HG03045 (cell line): ENCODE data around the gene ACSL5.
"Not testable (repeated sequence)": the region's sequence is repeated elsewhere in the genome, so short reads cannot be mapped to it uniquely, and the experiment has no call there.

Experiments used
- ATAC-seq: cut with Tn5 transposase; IDR thresholded peaks from one replicate; pipeline ENCODE4 v1.9.1; 2021; ENCODE audit warnings: mild to moderate bottlenecking, moderate library complexity; ENCODE audit not compliant: unreplicated experiment

ACSL5 gene

DNA sequence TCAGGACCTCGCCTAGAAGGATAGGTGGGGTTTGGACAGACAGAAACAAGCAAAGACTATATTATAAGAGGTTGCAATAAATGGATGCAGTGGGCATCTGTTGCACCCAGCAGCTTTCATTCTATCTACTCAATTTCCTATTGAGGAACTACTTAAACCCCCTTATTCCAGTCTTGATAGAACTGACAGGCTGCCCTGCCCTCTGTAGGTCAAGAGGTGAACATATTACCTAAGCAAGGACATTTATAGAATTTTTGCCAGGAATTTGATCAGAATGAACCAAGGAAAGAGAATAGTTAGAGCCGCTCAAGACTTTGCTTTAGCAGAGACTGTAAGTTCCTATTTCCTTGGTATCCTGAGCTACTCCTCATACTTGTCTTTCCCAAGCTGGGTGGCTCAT, 82.6 kb downstream of the ACSL5 start:
- no peak for ATAC-seq

DNA sequence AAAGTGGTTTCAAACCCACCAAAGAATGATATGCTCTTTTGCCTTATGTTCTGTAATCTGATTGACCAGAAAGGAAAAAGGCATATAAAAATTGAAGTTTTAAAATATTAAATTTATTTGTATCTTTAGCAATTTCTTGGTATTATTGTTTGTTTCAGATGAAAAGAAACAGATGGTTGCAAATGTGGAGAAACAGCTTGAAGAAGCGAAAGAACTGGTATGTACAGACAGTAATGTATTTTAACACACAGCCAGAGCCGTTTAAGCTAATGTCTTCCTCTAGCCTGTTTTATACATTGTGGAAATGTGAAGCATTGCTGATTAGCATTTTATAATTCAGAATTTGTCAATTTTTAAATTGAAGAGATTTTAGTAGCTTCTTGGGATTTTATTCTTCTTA, 86.5 kb downstream of the ACSL5 start:
- no peak for ATAC-seq

DNA sequence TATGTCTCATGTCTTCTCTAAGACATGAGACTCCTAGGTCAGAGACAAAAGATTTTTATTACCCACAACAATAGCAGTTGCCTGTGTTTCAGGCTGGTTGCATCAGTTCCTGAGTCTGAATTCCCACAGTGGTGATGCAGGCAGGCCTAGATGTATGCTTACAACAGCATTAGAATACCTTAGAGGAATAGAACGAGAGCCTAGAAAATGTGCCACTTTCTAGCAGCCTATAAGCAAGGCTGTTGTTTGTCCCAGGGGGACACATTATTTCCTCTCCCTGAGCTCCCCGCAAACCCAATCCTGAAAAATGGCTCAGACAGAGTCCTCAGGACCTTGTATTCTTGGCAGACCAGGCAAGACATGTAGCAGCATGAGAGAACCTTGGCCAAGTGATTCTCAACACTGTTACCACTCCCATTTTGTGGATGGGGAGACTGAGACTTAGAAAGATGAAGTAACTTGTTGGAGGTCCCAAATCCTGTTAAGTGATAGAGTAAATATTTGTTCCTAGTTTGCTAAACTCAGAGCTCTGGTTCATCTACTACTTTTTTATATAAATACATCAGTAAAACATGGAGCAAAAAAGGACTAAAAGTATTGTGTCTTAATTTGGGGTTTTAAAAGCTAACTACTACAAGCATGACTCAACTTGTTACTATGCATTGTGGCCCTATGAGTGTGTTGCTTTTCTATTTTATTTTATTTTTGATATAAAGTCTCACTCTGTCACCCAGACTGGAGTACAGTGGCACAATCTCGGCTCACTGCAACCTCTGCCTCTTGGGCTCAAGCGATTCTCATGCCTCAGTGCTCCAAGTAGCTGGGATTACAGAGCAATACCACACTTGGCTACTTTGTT, 87.3 kb downstream of the ACSL5 start:
- no peak for ATAC-seq

DNA sequence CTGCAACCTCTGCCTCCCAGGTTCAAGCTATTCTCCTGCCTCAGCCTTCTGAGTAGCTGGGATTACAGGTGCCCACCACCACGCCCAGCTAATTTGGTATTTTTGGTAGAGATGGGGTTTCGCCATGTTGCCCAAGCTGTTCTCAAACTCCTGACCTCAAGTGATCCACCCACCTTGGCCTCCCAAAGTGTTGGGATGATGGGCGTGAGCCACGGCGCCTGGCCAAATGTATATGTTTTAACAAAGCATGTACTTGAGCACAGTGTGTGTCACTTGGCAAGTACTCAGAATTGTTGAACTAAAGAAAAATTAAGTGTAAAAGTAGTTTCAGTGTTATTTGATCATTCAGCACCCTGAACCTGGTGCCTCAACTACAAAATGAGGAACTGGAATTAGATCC, 90.2 kb downstream of the ACSL5 start:
- not testable (repeated sequence) for ATAC-seq

DNA sequence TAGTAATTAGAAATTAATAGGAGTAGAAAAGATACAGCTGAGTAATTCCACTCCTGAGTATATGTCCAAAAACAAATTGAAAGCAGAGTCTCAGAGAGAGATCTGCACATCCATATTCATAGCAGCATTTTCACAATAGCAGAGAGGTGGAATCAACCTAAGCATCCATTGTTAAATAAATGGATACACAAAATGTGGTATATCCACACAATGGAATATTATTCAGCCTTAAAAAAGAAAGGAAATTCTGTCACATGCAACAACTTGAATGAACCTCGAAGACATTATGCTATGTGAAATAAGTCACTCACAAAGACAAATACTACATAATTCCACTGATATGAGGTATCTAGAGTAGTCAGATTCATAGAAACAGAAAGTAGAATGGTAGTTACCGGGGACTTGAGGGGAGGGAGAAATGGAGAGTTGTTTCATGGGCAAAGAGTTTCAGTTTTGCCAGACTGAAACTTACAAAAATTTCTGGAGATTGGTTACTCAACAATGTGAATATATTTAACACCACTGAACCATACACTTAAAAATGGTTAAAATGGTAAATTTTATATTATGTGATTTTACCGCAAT, 91.5 kb downstream of the ACSL5 start:
- peak; percentile 81 for ATAC-seq

DNA sequence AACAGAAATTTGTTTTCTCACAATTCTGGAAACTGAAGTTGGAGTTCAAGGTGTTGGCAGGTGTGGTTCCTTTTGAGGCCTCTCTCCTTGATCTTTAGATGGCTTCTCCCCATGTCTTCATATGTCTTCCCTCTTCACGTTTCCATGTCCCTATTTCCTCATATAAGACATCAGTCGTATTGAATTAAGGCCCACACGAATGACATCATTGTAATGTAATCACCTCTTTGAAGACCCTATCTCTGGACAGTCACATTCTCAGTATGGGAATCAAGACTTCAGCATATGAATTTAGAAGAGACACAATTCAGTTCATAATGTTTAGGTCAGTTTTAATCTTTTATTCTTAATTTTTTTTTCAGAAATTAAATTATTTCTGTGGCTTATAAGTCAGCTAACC, 92.9 kb downstream of the ACSL5 start:
- ATAC-seq = no peak

DNA sequence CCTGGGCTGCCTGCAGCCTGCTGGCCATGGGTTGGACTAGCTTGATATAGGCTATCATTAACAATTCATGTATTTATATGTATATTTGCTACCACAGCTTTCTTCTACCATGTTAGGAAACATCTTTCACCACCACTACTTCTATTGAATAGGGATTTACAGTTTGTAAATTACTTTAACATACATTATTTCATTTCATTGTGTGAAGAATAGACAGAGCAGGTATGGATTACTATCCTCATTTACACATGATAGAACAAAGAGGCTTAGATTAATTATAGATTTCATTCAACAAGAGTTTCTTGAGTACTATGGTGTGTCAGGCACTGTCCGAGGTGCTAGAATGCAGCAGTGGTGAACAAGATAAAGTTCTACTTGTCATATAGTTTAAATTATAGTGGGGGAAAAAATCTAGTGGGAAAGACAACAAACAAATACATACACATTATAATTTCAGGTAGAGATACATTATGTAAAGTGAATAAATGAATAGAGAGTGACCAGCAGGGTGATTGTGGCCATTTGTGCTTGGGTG, 93.7 kb downstream of the ACSL5 start:
- no peak for ATAC-seq

DNA sequence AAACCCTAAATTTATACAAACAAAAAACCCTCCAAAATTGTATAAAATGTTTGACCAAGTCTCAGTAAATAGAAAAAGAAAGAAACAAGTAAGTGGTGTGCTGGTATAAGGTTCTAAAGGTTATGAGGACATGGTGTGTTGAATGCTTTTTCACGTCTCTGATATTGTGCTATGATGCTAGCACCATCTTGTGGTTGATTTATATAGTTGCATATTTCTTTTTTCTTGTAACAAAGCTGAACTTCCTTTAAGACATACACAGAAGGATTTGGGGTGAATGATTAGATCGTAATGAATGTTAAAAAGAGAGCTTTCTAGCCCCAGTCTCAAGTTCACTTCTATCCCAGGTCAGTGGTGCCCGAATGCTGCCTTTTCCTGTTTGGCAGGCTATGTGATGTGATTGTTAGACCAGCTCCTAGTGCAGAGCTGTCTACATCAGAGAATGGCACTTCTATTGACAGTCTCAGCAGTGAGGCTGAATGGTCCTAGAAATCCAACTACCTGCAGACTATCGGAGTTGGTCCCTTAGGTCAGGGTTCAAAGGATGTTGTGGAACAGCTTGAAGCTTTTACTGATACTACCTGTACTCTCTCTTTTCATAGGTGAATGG, 98.1 kb downstream of the ACSL5 start:
- no peak for ATAC-seq

DNA sequence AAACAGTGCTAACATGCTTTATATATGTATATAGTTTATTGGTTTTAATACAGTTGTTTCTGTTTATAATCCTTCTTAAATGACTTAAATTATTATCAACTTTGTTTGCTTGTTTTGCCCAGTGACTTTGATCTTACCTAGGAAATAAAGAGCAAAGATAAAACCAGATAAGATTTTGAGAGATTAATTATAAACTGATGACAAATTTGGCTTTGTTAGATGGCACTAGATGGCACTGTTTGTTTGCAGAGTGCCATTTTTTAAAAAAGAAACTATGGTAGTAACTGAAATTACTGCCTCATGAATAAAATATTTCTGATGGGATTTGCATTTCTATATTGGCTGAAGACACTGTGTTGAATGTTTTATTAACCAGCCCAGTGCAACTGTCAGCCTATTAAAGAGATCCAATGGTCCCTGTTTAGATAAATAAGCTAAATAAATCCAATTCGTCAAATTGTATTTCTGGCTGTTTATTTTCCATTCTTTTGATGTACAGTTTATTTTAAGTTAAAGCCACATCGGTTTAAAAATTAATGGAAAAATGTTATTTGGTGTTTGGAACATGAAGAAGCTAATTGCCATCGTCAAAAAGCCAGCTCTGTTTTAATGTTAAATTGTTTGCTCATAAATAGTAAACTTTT, 101.8 kb downstream of the ACSL5 start:
- ATAC-seq = no peak
